ENCODE measurements around the gene SKI. TPM values are rescaled to one million over a fixed set of nuclear protein-coding genes. Genes with fewer than 3 reads are reported as not detected.

The SKI gene
- total and polyA plus RNA-seq, 9 of the 15 experiments (the other 6 are each of a cell fraction or from before 2014, with no cell fraction given): 0.10 to 60.5 (median 4.6) TPM

DNA sequence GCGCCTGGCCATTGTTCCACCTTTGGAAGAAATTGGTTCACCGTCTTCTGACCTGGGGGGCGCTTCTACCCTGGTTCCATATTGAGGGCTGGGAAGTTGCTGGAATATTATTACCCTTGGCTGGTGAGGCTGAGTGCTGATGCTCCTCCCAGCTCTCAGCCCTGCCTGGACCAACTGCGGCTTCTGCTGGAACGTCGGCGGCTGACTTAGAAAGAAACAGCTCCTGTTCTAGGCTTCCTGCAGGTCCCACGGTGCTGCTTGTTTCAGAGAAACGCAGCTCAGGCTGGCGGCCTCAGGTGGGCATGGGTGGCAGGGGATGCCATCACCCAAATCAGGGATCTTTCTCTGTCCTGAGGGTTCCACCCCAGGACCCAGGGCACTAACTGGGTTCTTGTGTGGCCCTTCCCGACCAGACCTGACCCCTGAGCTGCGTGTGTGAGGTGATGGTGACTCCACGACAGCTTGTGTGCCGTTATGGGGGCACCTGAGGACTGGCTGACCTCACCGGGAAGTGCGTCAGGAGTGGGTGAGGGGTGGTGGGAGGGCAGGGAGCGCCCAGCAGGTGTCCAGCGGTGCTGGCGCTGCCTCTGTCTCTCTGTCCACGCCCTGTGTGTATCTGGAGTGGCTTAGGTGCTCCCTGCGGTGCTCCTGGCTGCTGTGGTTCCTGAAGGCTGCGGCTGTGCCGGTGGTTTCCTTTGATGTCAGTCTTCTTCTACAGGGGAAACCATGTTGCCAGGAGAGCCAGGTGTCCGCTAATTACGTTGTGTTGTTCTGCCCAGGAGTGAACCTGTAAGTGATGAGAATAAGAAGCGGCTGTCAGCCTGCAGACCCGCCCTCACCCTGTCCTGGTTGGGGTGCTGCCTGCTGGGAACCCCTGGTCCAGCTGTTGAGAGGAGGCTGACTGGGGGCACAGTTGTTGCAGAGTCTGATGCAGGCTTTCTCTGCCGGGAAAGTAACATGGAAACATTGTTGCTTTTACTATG, 8.9 kb downstream of the SKI start (continued):
- TF ChIP-seq, protein P1, sequence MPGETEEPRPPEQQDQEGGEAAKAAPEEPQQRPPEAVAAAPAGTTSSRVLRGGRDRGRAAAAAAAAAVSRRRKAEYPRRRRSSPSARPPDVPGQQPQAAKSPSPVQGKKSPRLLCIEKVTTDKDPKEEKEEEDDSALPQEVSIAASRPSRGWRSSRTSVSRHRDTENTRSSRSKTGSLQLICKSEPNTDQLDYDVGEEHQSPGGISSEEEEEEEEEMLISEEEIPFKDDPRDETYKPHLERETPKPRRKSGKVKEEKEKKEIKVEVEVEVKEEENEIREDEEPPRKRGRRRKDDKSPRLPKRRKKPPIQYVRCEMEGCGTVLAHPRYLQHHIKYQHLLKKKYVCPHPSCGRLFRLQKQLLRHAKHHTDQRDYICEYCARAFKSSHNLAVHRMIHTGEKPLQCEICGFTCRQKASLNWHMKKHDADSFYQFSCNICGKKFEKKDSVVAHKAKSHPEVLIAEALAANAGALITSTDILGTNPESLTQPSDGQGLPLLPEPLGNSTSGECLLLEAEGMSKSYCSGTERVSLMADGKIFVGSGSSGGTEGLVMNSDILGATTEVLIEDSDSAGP (CRISPR knock-in tag; IDR thresholded peaks at IDR 0.05): no peak
- TF ChIP-seq TGIF2 (CRISPR knock-in tag; IDR thresholded peaks at IDR 0.05): no peak
- TF ChIP-seq SIN3A (IDR thresholded peaks at IDR 0.05; ENCODE audit: borderline replicate concordance in 2 of 2, control insufficient read depth in 1 of 2, low read depth in 2 of 2, low read length in 2 of 2): no peak
- TF ChIP-seq, protein P2, sequence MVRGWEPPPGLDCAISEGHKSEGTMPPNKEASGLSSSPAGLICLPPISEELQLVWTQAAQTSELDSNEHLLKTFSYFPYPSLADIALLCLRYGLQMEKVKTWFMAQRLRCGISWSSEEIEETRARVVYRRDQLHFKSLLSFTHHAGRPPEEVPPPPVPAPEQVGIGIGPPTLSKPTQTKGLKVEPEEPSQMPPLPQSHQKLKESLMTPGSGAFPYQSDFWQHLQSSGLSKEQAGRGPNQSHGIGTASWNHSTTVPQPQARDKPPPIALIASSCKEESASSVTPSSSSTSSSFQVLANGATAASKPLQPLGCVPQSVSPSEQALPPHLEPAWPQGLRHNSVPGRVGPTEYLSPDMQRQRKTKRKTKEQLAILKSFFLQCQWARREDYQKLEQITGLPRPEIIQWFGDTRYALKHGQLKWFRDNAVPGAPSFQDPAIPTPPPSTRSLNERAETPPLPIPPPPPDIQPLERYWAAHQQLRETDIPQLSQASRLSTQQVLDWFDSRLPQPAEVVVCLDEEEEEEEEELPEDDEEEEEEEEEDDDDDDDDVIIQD (CRISPR knock-in tag; IDR thresholded peaks at IDR 0.05): no peak
- no peak for TF ChIP-seq KLF13 (tag; IDR thresholded peaks at IDR 0.05; ENCODE audit: borderline replicate concordance, low read depth)

All from K562 (cell line).